ENCODE measurements around the gene MIAT. TPM values are rescaled to one million over a fixed set of nuclear protein-coding genes. Genes with fewer than 3 reads are reported as not detected.

MIAT gene
- total and polyA plus RNA-seq, 3 donors from 2014 or later, result 1.7 to 3.3 (median 2.4) TPM

DNA sequence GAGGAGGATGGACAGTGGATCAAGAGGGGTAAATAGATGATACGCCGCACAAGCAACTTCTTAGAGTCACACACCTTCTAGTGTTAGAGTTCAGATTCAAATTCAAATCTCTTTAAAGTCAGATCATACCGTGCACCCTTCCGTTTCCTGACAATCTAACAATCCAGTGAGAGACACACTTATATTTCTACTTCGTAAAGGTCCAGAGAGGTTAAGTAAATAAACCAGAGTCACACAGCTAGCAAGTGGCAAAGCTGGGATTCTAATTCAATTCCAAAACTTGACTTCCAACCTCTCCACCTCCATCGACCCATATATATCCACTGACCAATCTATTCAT is 34.0 kb downstream of the MIAT start:
- no peak for TF ChIP-seq POLR2A (IDR thresholded peaks at IDR 0.05)
- TF ChIP-seq, protein P1, sequence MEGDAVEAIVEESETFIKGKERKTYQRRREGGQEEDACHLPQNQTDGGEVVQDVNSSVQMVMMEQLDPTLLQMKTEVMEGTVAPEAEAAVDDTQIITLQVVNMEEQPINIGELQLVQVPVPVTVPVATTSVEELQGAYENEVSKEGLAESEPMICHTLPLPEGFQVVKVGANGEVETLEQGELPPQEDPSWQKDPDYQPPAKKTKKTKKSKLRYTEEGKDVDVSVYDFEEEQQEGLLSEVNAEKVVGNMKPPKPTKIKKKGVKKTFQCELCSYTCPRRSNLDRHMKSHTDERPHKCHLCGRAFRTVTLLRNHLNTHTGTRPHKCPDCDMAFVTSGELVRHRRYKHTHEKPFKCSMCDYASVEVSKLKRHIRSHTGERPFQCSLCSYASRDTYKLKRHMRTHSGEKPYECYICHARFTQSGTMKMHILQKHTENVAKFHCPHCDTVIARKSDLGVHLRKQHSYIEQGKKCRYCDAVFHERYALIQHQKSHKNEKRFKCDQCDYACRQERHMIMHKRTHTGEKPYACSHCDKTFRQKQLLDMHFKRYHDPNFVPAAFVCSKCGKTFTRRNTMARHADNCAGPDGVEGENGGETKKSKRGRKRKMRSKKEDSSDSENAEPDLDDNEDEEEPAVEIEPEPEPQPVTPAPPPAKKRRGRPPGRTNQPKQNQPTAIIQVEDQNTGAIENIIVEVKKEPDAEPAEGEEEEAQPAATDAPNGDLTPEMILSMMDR (IDR thresholded peaks at IDR 0.05), result no peak
- WGBS, 2 donors, result 68 to 89% methylated on average over 6 of the region's 6 CpGs
- Histone ChIP-seq H3K27ac (no peak overlapping the region), H3K9me3 (no peaks in the 10 kb centered on the region), H3K4me1 (no peaks in the 10 kb centered on the region), H3K36me3 (ENCODE audit: low read depth, missing control alignments) (no peaks in the 10 kb centered on the region), H3K4me3 (no peak overlapping the region), H3K27me3 (no peaks in the 10 kb centered on the region)
- no peak for DNase-seq
- intact Hi-C loops (cut with DNase I; ENCODE audit: low total_unique reads), result no loop called here

DNA sequence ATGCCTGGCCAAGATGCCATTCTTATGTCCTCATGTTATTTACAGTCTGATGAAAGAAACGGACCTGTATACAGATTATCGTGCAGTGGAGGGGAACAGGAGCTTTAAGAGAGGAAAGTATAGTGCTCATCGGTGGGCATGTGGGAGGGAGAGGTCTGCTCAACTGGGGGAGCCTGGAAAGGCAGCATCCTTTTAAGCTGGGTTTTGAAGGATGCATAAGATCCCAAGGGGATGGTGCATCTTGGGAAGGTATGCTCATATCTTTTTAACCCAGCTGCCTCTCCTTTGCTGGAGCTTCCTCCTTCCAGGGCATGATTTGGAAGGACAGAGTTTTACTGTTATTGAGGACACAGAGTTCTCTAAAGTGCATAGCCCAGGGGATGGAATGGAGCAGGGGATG is 34.8 kb downstream of the MIAT start:
- no peaks in the 10 kb centered on the region for H3K36me3 ChIP-seq (ENCODE audit: low read depth, missing control alignments)
- intact Hi-C loops (cut with DNase I; ENCODE audit: low total_unique reads), result no loop called here
- H3K27ac ChIP-seq, result no peak overlapping the region
- DNase-seq, result no peak
- TF ChIP-seq POLR2A (IDR thresholded peaks at IDR 0.05), result no peak
- TF ChIP-seq, protein P1 (IDR thresholded peaks at IDR 0.05), result no peak
- no peaks in the 10 kb centered on the region for H3K4me1 ChIP-seq
- no peaks in the 10 kb centered on the region for H3K9me3 ChIP-seq
- 89 to 91% methylated on average over 3 of the region's 3 CpGs for WGBS, 2 donors
- H3K4me3 ChIP-seq, result no peak overlapping the region
- no peaks in the 10 kb centered on the region for H3K27me3 ChIP-seq

DNA sequence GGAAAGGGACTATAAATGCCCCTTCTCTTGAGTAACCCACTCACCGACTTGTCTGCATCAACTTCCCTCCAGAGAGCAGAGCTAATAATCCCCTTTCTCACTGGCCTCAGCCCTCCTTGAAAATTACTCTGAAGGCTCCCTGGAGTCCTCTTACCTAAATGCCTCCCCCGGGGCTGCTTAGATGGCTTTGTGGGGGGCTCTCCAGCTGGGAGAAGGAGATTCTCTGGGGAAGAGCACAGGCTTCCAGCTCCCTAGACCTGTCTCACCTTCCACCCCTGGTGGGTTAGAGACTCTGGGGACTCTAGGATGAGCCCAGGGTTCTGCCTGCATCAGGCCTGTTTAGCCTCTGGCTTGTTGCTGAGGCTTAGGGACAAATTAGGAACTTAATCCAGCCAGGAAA is 39.8 kb downstream of the MIAT start:
- TF ChIP-seq, protein P1 (IDR thresholded peaks at IDR 0.05), result no peak
- no peak for TF ChIP-seq POLR2A (IDR thresholded peaks at IDR 0.05)
- H3K27ac ChIP-seq, result no peak overlapping the region
- H3K4me1 ChIP-seq, result no peaks in the 10 kb centered on the region
- no peak for DNase-seq
- H3K9me3 ChIP-seq, result no peaks in the 10 kb centered on the region
- 86 to 89% methylated on average over 2 of the region's 2 CpGs for WGBS, 2 donors
- H3K4me3 ChIP-seq, result no peak overlapping the region
- no peaks in the 10 kb centered on the region for H3K36me3 ChIP-seq (ENCODE audit: low read depth, missing control alignments)
- H3K27me3 ChIP-seq, result no peaks in the 10 kb centered on the region
- intact Hi-C loops (cut with DNase I; ENCODE audit: low total_unique reads), result no loop called here

DNA sequence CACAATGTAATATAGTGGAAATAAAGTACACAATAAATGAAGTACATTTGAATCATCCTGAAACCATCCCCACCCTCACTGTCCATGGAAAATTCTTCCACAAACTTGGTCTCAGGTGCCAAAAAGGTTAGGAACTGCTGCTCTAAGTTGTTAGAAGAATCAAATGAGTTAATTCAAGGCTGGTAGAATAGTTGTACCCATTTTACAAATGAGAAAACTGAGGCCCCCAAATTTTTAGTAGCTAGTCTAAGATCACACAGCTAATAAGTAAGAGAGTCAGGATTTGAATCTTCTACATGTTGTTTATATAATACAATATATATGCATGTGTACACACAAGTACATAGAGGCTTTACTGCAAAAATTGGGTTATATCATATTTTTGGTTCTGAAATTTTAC is 43.1 kb downstream of the MIAT start:
- H3K9me3 ChIP-seq, result no peaks in the 10 kb centered on the region
- TF ChIP-seq POLR2A (IDR thresholded peaks at IDR 0.05), result no peak
- TF ChIP-seq, protein P1 (IDR thresholded peaks at IDR 0.05), result no peak
- H3K4me1 ChIP-seq, result no peaks in the 10 kb centered on the region
- intact Hi-C loops (cut with DNase I; ENCODE audit: low total_unique reads), result no loop called here
- H3K36me3 ChIP-seq (ENCODE audit: low read depth, missing control alignments), result no peaks in the 10 kb centered on the region
- H3K4me3 ChIP-seq, result no peak overlapping the region
- DNase-seq, result no peak
- no peaks in the 10 kb centered on the region for H3K27me3 ChIP-seq
- no peak overlapping the region for H3K27ac ChIP-seq

DNA sequence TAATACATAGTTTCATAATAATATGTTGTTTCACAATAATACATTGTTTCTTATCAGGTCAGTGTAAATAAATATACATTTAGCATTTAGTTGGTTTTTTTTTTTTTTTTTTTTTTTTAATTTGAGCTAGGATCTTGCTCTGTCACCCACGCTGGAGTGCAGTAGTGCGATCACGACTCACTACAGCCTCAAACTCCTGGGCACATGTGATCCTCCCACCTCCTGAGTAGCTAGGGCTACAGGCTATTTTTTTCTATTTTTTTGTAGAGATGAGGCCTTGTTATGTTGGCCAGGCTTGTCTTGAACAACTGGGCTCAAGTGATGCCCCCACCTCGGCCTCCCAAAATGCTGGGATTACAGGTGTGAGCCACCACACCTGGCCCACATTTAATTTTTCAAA is 43.5 kb downstream of the MIAT start:
- intact Hi-C loops (cut with DNase I; ENCODE audit: low total_unique reads), result no loop called here
- no peak overlapping the region for H3K4me3 ChIP-seq
- no peaks in the 10 kb centered on the region for H3K4me1 ChIP-seq
- TF ChIP-seq, protein P1 (IDR thresholded peaks at IDR 0.05), result no peak
- TF ChIP-seq POLR2A (IDR thresholded peaks at IDR 0.05), result no peak
- no peaks in the 10 kb centered on the region for H3K27me3 ChIP-seq
- no peaks in the 10 kb centered on the region for H3K9me3 ChIP-seq
- H3K27ac ChIP-seq, result no peak overlapping the region
- 86 to 98% methylated on average over 4 of the region's 4 CpGs for WGBS, 2 donors
- no peak for DNase-seq
- no peaks in the 10 kb centered on the region for H3K36me3 ChIP-seq (ENCODE audit: low read depth, missing control alignments)
